Mesenchymal stem cell (in vitro differentiated cells and primary cell): ENCODE results near the gene PDE9A.

Experiments used
- DNase-seq: peaks from one replicate; pipeline ENCODE4 v3.0.0-alpha.2; 2013
- H2AFZ ChIP-seq: one replicate; pipeline ENCODE4 v1.6.1; 2013; ENCODE audit warnings: low read depth, mild to moderate bottlenecking, control low read depth, inconsistent platforms, low read length, moderate library complexity
- H2AK5ac ChIP-seq: 2 replicates; pipeline ENCODE4 v1.6.1; 2013; ENCODE audit warnings: low read length, moderate library complexity, mild to moderate bottlenecking, inconsistent platforms; ENCODE audit not compliant: severe bottlenecking
- H2BK120ac ChIP-seq: one replicate; pipeline ENCODE4 v1.6.1; 2013; ENCODE audit warnings: low read depth, mild to moderate bottlenecking, inconsistent platforms, low read length, moderate library complexity
- H2BK12ac ChIP-seq, 2 experiments: one replicate each; pipeline ENCODE4 v1.6.1; 2013; ENCODE audit warnings: inconsistent platforms in 2 of 2, low read length in 2 of 2, mild to moderate bottlenecking in 2 of 2, moderate library complexity in 2 of 2, control low read depth in 1 of 2
- H2BK15ac ChIP-seq: one replicate; pipeline ENCODE4 v1.6.1; 2013; ENCODE audit warnings: mild to moderate bottlenecking, low read depth, inconsistent platforms; ENCODE audit not compliant: poor library complexity, severe bottlenecking
- H2BK5ac ChIP-seq: 2 replicates; pipeline ENCODE4 v1.6.1; 2013; ENCODE audit warnings: low read depth, mild to moderate bottlenecking, low read length, control low read depth, inconsistent platforms; ENCODE audit not compliant: poor library complexity, severe bottlenecking
- H3K14ac ChIP-seq, 2 experiments: one replicate each; pipeline ENCODE4 v1.6.1; 2013; ENCODE audit warnings: inconsistent platforms in 2 of 2, low read length in 2 of 2, control low read depth in 1 of 2, mild to moderate bottlenecking in 1 of 2, moderate library complexity in 1 of 2
- H3K18ac ChIP-seq, 2 experiments: one replicate each; pipeline ENCODE4 v1.6.1; 2013; ENCODE audit warnings: inconsistent platforms in 2 of 2, low read length in 2 of 2, control low read depth in 1 of 2, low read depth in 1 of 2, mild to moderate bottlenecking in 1 of 2
- H3K23ac ChIP-seq, 2 experiments: one replicate each; pipeline ENCODE4 v1.6.1; 2013; ENCODE audit warnings: inconsistent platforms in 2 of 2, low read length in 2 of 2, mild to moderate bottlenecking in 2 of 2, moderate library complexity in 2 of 2, control low read depth in 1 of 2
- H3K27ac ChIP-seq: 2 replicates; pipeline ENCODE4 v1.5.1; 2013; ENCODE audit warnings: mild to moderate bottlenecking, moderate library complexity, low read length, control low read depth, inconsistent platforms; ENCODE audit not compliant: poor library complexity, severe bottlenecking
- H3K27me3 ChIP-seq, 2 experiments: 2 replicates each; pipeline versions ENCODE4 v1.6.1 to v1.7.0; 2013; ENCODE audit warnings: low read length in 2 of 2, mild to moderate bottlenecking in 2 of 2, moderate library complexity in 2 of 2, control low read depth in 1 of 2, inconsistent platforms in 1 of 2; ENCODE audit not compliant: control insufficient read depth in 1 of 2, insufficient read depth in 1 of 2
- H3K36me3 ChIP-seq, 2 experiments: 2 replicates each; pipeline versions ENCODE4 v1.6.1 to v1.7.0; 2013; ENCODE audit warnings: low read length in 2 of 2, control low read depth in 1 of 2, inconsistent platforms in 1 of 2, low read depth in 1 of 2, mild to moderate bottlenecking in 1 of 2; ENCODE audit not compliant: insufficient read depth in 2 of 2, control insufficient read depth in 1 of 2
- H3K4ac ChIP-seq, 2 experiments: one replicate each; pipeline ENCODE4 v1.6.1; 2013; ENCODE audit warnings: inconsistent platforms in 2 of 2, low read length in 2 of 2, mild to moderate bottlenecking in 2 of 2, moderate library complexity in 2 of 2, control low read depth in 1 of 2, low read depth in 1 of 2
- H3K4me1 ChIP-seq: 2 replicates; pipeline ENCODE4 v1.6.1; 2013; ENCODE audit warnings: low read depth, low read length, control low read depth; ENCODE audit not compliant: control insufficient read depth, insufficient read depth
- H3K4me2 ChIP-seq: 2 replicates; pipeline ENCODE4 v1.6.1; 2013; ENCODE audit warnings: low read length, mild to moderate bottlenecking, inconsistent platforms; ENCODE audit not compliant: poor library complexity, severe bottlenecking
- H3K4me3 ChIP-seq, 2 experiments: 2 replicates each; pipeline versions ENCODE4 v1.5.1 to v1.7.0; 2013; ENCODE audit warnings: low read length in 2 of 2, mild to moderate bottlenecking in 2 of 2, control low read depth in 1 of 2, low read depth in 1 of 2; ENCODE audit not compliant: insufficient read depth in 1 of 2
- H3K79me1 ChIP-seq: replicated peaks from 2 replicates; pipeline ENCODE4 v1.6.1; 2013; ENCODE audit warnings: mild to moderate bottlenecking, control low read depth, low read length, inconsistent platforms; ENCODE audit not compliant: poor library complexity, severe bottlenecking
- H3K9ac ChIP-seq: 2 replicates; pipeline ENCODE4 v1.7.0; 2013; ENCODE audit warnings: mild to moderate bottlenecking, low read length, moderate library complexity
- H3K9me3 ChIP-seq: 2 replicates; pipeline ENCODE4 v1.7.0; 2013; ENCODE audit warnings: mild to moderate bottlenecking, low read length; ENCODE audit not compliant: control insufficient read depth
- H4K8ac ChIP-seq: one replicate; pipeline ENCODE4 v1.6.1; 2013; ENCODE audit warnings: inconsistent platforms, mild to moderate bottlenecking, low read length, moderate library complexity
- H4K91ac ChIP-seq: one replicate; pipeline ENCODE4 v1.6.1; 2013; ENCODE audit warnings: mild to moderate bottlenecking, low read length, inconsistent platforms
- WGBS: methylation state at CpG from one replicate; pipeline ENCODE4 v1.1.7; 2013; ENCODE audit warnings: mixed read lengths; 5-methylcytosine and 5-hydroxymethylcytosine counted together

Gene PDE9A

GRCh38 chr21:42654913-42655795 lies 1.7 kb downstream of the PDE9A start:
- Histone ChIP-seq H2BK120ac (no peak overlapping the region), H3K18ac (peak overlapping the region in 1 of 2 experiments; percentile 67), H3K9ac (no peak overlapping the region), H3K9me3 (no peaks in the 10 kb centered on the region), H4K8ac (no peak overlapping the region), H4K91ac (peak overlapping the region; percentile 52), H3K4me3 (peak overlapping the region in 1 of 2 experiments; percentile 62), H2AK5ac (no peak overlapping the region), H3K79me1 (peaks cover 34% of the 10 kb centered on the region), H3K4me1 (peaks cover 29% of the 10 kb centered on the region), H2BK15ac (no peak overlapping the region), H3K36me3 (peaks cover 0 to 15% of the 10 kb centered on the region in 2 experiments), H3K27me3 (peaks cover 42 to 74% of the 10 kb centered on the region in 2 experiments), H3K27ac (no peak overlapping the region), H3K14ac (peak overlapping the region in 1 of 2 experiments; percentile 94), H3K23ac (no peak overlapping the region), H2AFZ (no peak overlapping the region), H2BK12ac (no peak overlapping the region), H2BK5ac (no peak overlapping the region), H3K4ac (no peak overlapping the region), H3K4me2 (peak overlapping the region; percentile 93)
- WGBS: 64% methylated on average over 14 of the region's 18 CpGs
- DNase-seq: peak; percentile 16

GRCh38 chr21:42655796-42656770 lies 2.7 kb downstream of the PDE9A start:
- Histone ChIP-seq H2BK12ac (no peak overlapping the region), H2BK15ac (peak overlapping the region; percentile 39), H3K79me1 (peaks cover 35% of the 10 kb centered on the region), H3K18ac (peak overlapping the region in 1 of 2 experiments; percentile 38), H4K91ac (no peak overlapping the region), H3K23ac (no peak overlapping the region), H3K27ac (no peak overlapping the region), H3K9ac (no peak overlapping the region), H2BK120ac (no peak overlapping the region), H4K8ac (no peak overlapping the region), H3K4me2 (peak overlapping the region; percentile 24), H3K14ac (no peak overlapping the region), H2AFZ (no peak overlapping the region), H3K9me3 (no peaks in the 10 kb centered on the region), H2BK5ac (no peak overlapping the region), H3K36me3 (peaks cover 0 to 15% of the 10 kb centered on the region in 2 experiments), H3K4me3 (no peak overlapping the region), H3K4ac (no peak overlapping the region), H3K27me3 (peaks cover 35 to 64% of the 10 kb centered on the region in 2 experiments), H3K4me1 (peaks cover 29% of the 10 kb centered on the region), H2AK5ac (no peak overlapping the region)
- DNase-seq: no peak
- WGBS: 71% methylated on average over 30 of the region's 31 CpGs

- H3K4me3 ChIP-seq: no peak overlapping the region
- H3K23ac ChIP-seq: no peak overlapping the region
- peaks cover 33 to 57% of the 10 kb centered on the region in 2 experiments for H3K27me3 ChIP-seq
- no peak overlapping the region for H3K4ac ChIP-seq
- no peak overlapping the region for H3K9ac ChIP-seq
- DNase-seq: no peak
- no peak overlapping the region for H3K18ac ChIP-seq
- H3K36me3 ChIP-seq: peaks cover 0 to 15% of the 10 kb centered on the region in 2 experiments
- no peak overlapping the region for H4K8ac ChIP-seq
- H2BK5ac ChIP-seq: no peak overlapping the region
- H2AK5ac ChIP-seq: peak overlapping the region; percentile 20
- H2BK15ac ChIP-seq: no peak overlapping the region
- no peak overlapping the region for H4K91ac ChIP-seq
- no peak overlapping the region for H2AFZ ChIP-seq
- 85% methylated on average over 7 of the region's 9 CpGs for WGBS
- H3K9me3 ChIP-seq: no peaks in the 10 kb centered on the region
- no peak overlapping the region for H2BK120ac ChIP-seq
- H2BK12ac ChIP-seq: no peak overlapping the region
- no peak overlapping the region for H3K4me2 ChIP-seq
- no peak overlapping the region for H3K14ac ChIP-seq
- H3K4me1 ChIP-seq: peaks cover 29% of the 10 kb centered on the region
- peaks cover 35% of the 10 kb centered on the region for H3K79me1 ChIP-seq
- no peak overlapping the region for H3K27ac ChIP-seq
Observed at GRCh38 chr21:42656872-42657271, 3.5 kb downstream of the PDE9A start.
